Sigmoid colon (tissue), 4 donors: ENCODE results near the gene COIL.

Experiments
- CTCF ChIP-seq, 4 experiments: fragments of 450-650 bp in 3 of 4; fragments of 200-600 bp in 1 of 4; IDR thresholded peaks; one replicate each; pipeline ENCODE4 v1.5.1; 2016 to 2019; ENCODE audit warnings: antibody characterized with exemption in 4 of 4, mild to moderate bottlenecking in 3 of 4, moderate library complexity in 2 of 4
- EP300 ChIP-seq, 4 donors: sonication (generic); formaldehyde crosslinking; IDR thresholded peaks; one replicate each; pipeline ENCODE4 v1.6.1; 2017; ENCODE audit warnings: antibody characterized with exemption in 4 of 4
- POLR2A ChIP-seq, 2 donors: fragments of 450-650 bp; IDR thresholded peaks; one replicate each; pipeline ENCODE4 v1.6.1; 2016; ENCODE audit warnings: antibody characterized with exemption in 2 of 2, mild to moderate bottlenecking in 2 of 2, moderate library complexity in 2 of 2
- POLR2AphosphoS5 ChIP-seq, 4 donors: sonication (generic); formaldehyde crosslinking; IDR thresholded peaks; one replicate each; pipeline ENCODE4 v1.6.1; 2017; ENCODE audit warnings: antibody characterized with exemption in 4 of 4

DNA sequence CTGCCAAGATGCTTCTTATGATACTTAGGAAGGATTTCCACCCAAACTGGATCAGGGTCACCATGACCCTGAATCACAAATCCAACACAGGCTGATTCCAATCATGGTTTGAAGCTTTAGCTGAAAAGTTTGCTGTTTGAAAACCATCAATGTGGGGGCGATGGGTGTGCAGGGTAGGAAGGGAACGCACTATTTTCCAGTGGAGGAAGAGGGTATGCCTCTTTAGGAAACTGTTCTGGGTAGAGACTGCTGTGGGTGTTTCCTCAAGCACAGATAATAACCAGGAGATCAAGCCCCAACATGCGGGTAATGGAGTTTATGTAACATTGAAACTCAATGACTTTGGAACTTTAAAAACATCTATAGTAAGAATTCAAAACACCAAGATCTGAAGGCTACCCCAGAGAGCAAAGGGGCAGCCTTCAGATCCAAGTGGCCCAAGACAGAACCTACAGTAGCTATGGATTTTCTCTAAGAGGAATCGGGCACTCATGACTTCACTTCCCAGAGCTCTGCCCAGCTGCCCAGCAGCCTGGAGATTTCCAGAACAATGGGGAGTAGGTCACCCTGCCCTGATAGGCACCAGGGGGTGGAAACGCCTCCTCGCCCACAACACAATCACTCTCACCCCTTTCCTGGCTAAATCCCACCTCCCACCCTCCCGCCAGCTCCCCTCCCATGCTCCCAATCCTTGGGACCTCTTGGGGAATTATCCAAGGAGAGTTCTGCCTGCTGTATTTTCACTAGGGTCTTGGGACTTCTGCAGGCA, 69.8 kb downstream of the COIL start:
- TF ChIP-seq CTCF (IDR thresholded peaks at IDR 0.05) (no peak), POLR2A (IDR thresholded peaks at IDR 0.05) (no peak), POLR2AphosphoS5 (IDR thresholded peaks at IDR 0.05) (no peak), EP300 (IDR thresholded peaks at IDR 0.05) (no peak)
